Measurements from ENCODE around the gene NHSL1.

Gene NHSL1

DNA sequence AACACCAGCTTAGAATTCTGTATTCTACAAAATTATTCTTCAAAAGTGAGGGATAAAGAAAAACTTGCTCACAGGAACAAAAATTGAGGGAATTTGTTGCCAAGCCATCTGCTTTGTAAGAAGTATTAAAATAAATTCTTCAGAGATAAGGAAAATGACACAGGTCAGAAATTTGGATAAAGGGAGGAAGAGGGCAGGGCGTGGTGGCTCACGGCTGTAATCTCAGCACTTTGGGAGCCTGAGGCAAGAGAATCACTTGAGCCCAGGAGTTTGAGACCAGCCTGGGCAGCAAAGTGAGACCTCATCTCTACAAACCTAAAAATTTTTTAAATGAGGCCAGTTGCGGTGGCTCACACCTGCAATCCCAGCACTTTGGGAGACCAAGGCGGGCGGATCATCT is 109.7 kb downstream of the NHSL1 start:
- TF ChIP-seq TAF1 (IDR thresholded peaks at IDR 0.05; ENCODE audit: borderline replicate concordance, insufficient read depth, low read length) (no peak), POLR2AphosphoS5 (IDR thresholded peaks at IDR 0.05; ENCODE audit: low read depth, low read length) (no peak), SIN3A (IDR thresholded peaks at IDR 0.05; ENCODE audit: borderline replicate concordance, insufficient read depth, low read length) (no peak), FOXP2 (optimal IDR thresholded peaks at IDR 0.05; ENCODE audit: borderline replicate concordance, extremely low read depth, extremely low read length, insufficient read depth) (no peak)
- TF ChIP-seq, protein P1, sequence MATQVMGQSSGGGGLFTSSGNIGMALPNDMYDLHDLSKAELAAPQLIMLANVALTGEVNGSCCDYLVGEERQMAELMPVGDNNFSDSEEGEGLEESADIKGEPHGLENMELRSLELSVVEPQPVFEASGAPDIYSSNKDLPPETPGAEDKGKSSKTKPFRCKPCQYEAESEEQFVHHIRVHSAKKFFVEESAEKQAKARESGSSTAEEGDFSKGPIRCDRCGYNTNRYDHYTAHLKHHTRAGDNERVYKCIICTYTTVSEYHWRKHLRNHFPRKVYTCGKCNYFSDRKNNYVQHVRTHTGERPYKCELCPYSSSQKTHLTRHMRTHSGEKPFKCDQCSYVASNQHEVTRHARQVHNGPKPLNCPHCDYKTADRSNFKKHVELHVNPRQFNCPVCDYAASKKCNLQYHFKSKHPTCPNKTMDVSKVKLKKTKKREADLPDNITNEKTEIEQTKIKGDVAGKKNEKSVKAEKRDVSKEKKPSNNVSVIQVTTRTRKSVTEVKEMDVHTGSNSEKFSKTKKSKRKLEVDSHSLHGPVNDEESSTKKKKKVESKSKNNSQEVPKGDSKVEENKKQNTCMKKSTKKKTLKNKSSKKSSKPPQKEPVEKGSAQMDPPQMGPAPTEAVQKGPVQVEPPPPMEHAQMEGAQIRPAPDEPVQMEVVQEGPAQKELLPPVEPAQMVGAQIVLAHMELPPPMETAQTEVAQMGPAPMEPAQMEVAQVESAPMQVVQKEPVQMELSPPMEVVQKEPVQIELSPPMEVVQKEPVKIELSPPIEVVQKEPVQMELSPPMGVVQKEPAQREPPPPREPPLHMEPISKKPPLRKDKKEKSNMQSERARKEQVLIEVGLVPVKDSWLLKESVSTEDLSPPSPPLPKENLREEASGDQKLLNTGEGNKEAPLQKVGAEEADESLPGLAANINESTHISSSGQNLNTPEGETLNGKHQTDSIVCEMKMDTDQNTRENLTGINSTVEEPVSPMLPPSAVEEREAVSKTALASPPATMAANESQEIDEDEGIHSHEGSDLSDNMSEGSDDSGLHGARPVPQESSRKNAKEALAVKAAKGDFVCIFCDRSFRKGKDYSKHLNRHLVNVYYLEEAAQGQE (IDR thresholded peaks at IDR 0.05; ENCODE audit: insufficient read depth in 1 of 2, low read depth in 2 of 2, low read length in 2 of 2) = no peak

DNA sequence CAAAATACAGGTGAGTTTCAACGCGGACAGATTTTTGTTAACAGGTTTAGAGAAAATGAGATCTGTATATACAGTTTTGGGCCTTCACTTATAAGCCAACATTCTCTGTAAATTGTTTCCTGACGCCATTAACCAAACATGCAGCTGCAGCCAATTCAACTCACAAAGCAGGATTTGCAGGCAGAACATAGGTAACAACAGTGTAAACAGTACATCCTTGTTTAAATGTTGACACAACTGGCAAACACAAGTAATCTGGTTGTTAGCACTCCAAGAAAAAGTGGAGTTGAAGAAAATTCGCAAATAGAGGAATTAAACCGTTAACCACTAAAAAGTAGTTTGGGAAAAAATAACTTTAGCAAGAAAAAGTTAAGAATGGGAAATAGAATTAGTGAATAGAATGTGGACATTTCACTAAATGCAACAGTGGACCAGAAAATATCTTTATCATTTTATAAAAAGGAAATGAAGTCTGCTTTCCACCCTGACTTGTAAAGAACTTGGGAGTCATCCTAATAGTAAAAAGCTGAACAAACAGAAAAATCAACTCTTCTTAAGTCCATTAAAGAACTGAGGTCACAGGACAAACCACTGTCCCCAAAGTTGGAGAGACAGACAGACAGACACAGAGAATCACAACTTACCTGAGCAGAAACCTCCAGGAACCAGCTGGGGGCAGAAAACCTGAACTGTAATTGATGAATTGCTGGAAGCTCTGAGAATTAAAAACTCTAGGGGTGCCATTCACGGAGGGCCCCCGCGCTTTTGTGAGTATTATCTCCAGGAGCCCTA is 111.5 kb downstream of the NHSL1 start:
- TF ChIP-seq, protein P1 (IDR thresholded peaks at IDR 0.05; ENCODE audit: insufficient read depth in 1 of 2, low read depth in 2 of 2, low read length in 2 of 2) = no peak
- TF ChIP-seq FOXP2 (optimal IDR thresholded peaks at IDR 0.05; ENCODE audit: borderline replicate concordance, extremely low read depth, extremely low read length, insufficient read depth) (no peak), TAF1 (IDR thresholded peaks at IDR 0.05; ENCODE audit: borderline replicate concordance, insufficient read depth, low read length) (no peak), SIN3A (IDR thresholded peaks at IDR 0.05; ENCODE audit: borderline replicate concordance, insufficient read depth, low read length) (no peak), POLR2AphosphoS5 (IDR thresholded peaks at IDR 0.05; ENCODE audit: low read depth, low read length) (no peak)

DNA sequence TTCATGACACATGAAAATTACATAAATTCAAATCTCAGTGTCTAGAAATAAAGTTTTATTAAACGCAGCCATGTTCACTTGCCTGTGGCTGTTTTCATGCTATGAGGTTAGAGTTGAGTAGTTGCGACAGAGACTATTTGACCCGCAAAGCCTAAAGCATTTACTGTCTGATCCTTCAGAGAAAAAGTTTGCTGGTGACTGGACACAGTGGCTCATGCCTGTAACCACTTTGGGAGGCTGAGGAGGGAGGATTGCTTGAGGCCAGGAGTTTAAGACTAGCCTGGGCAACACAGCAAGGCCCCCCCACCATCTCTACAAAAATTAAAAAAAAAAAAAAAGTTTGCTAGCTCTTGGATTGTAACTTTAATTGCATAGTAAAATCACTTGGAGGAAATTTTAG is 112.4 kb downstream of the NHSL1 start:
- TF ChIP-seq POLR2AphosphoS5 (IDR thresholded peaks at IDR 0.05; ENCODE audit: low read depth, low read length) (no peak), TAF1 (IDR thresholded peaks at IDR 0.05; ENCODE audit: borderline replicate concordance, insufficient read depth, low read length) (no peak), FOXP2 (optimal IDR thresholded peaks at IDR 0.05; ENCODE audit: borderline replicate concordance, extremely low read depth, extremely low read length, insufficient read depth) (no peak), SIN3A (IDR thresholded peaks at IDR 0.05; ENCODE audit: borderline replicate concordance, insufficient read depth, low read length) (no peak)
- TF ChIP-seq, protein P1 (IDR thresholded peaks at IDR 0.05; ENCODE audit: insufficient read depth in 1 of 2, low read depth in 2 of 2, low read length in 2 of 2) = no peak

DNA sequence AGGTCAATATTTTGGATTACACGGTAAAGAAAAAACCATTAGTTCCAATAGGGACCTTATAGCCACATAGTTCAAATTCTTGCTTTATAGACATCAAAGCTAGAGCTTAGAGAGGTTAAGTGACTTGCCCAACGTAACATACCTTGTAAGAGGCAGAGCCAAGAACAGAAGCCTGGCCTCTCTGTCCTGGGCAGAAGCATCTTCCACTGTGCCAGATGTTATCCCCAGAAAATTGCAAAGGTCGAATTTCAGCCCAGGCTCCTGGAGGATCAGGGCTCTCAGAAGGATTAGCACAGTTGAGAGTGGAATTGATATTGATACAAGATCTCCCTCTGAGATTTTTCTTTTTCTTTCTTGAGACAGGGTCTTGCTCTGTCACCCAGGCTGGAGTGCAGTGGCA is 115.5 kb downstream of the NHSL1 start:
- no peak for TF ChIP-seq TAF1 (IDR thresholded peaks at IDR 0.05; ENCODE audit: borderline replicate concordance, insufficient read depth, low read length)
- no peak for TF ChIP-seq POLR2AphosphoS5 (IDR thresholded peaks at IDR 0.05; ENCODE audit: low read depth, low read length)
- TF ChIP-seq, protein P1 (IDR thresholded peaks at IDR 0.05; ENCODE audit: insufficient read depth in 1 of 2, low read depth in 2 of 2, low read length in 2 of 2) = no peak
- TF ChIP-seq FOXP2 (optimal IDR thresholded peaks at IDR 0.05; ENCODE audit: borderline replicate concordance, extremely low read depth, extremely low read length, insufficient read depth) = no peak
- TF ChIP-seq SIN3A (IDR thresholded peaks at IDR 0.05; ENCODE audit: borderline replicate concordance, insufficient read depth, low read length) = no peak
